ENCODE results near the gene MBOAT2.
"Not testable (repeated sequence)": the region's sequence is repeated elsewhere in the genome, so short reads cannot be mapped to it uniquely, and the experiment has no call there.

DNA sequence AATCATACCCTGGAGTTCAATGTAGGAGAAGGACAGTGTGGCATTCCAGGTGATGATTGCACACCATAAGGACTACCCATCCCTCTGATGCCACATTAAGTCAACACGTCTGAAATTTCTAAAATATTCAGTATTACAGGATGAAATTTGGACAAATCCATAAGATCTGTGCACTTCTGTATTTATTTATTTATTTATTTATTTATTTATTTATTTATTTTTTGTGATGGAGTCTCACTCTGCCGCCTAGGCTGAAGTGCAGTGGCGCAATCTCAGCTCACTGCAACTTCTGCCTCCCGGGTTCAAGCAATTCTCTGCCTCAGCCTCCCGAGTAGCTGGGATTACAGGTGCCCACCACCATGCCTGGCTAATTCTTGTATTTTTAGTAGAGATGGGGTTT is 48.0 kb upstream of the MBOAT2 start:
- not testable (repeated sequence) for TF ChIP-seq EZH2phosphoT487 (IDR thresholded peaks at IDR 0.05; ENCODE audit: insufficient read depth, low read depth); EZH2 (IDR thresholded peaks at IDR 0.05; ENCODE audit: insufficient read depth, poor library complexity, severe bottlenecking)
